Loucy (cell line): Measurements from ENCODE around the gene TMCC3.

ENCODE experiments used
- H2AFZ ChIP-seq: fragments of 200-600 bp; sonication (generic); 2 replicates; pipeline ENCODE4 v1.6.0; 2016; ENCODE audit warnings: antibody characterized with exemption, mild to moderate bottlenecking, low read length, moderate library complexity
- H3F3A ChIP-seq: fragments of 200-600 bp; 2 replicates; pipeline ENCODE4 v1.6.0; 2016; ENCODE audit warnings: antibody characterized with exemption, low read depth, mild to moderate bottlenecking
- H3K27me3 ChIP-seq: fragments of 200-600 bp; sonication (generic); 2 replicates; pipeline ENCODE4 v1.6.1; 2014; ENCODE audit warnings: low read length, mild to moderate bottlenecking; ENCODE audit not compliant: insufficient read depth, poor library complexity, severe bottlenecking
- H3K36me3 ChIP-seq: fragments of 200-600 bp; sonication (generic); 2 replicates; pipeline ENCODE4 v1.6.1; 2016; ENCODE audit warnings: low read length; ENCODE audit not compliant: insufficient read depth
- H3K4me1 ChIP-seq: fragments of 200-600 bp; sonication (generic); 2 replicates; pipeline ENCODE4 v1.5.1; 2014; ENCODE audit warnings: low read length, mild to moderate bottlenecking; ENCODE audit not compliant: insufficient read depth, poor library complexity, severe bottlenecking
- H3K4me2 ChIP-seq: fragments of 200-600 bp; sonication (generic); 2 replicates; pipeline ENCODE4 v1.6.0; 2014; ENCODE audit warnings: antibody characterized with exemption, low read length, low read depth, mild to moderate bottlenecking; ENCODE audit not compliant: poor library complexity, severe bottlenecking
- H3K4me3 ChIP-seq: fragments of 200-600 bp; sonication (generic); 2 replicates; pipeline ENCODE4 v1.5.1; 2014; ENCODE audit warnings: low read length, mild to moderate bottlenecking, mixed read lengths; ENCODE audit not compliant: poor library complexity, severe bottlenecking
- H3K79me2 ChIP-seq: fragments of 200-600 bp; sonication (generic); 2 replicates; pipeline ENCODE4 v1.6.1; 2014; ENCODE audit warnings: low read length; ENCODE audit not compliant: insufficient read depth
- H3K9ac ChIP-seq: fragments of 200-600 bp; sonication (generic); 2 replicates; pipeline ENCODE4 v1.6.0; 2014; ENCODE audit warnings: mild to moderate bottlenecking, low read depth, low read length, moderate library complexity; ENCODE audit not compliant: poor library complexity, severe bottlenecking
- H3K9me2 ChIP-seq: fragments of 200-600 bp; sonication (generic); replicated peaks from 2 replicates; pipeline ENCODE4 v1.6.1; 2016; ENCODE audit warnings: low read depth, low read length, mixed read lengths
- H3K9me3 ChIP-seq: fragments of 200-600 bp; sonication (generic); 2 replicates; pipeline ENCODE4 v1.6.1; 2014; ENCODE audit warnings: mild to moderate bottlenecking, antibody characterized with exemption, low read length, low read depth; ENCODE audit not compliant: insufficient read depth
- H4K20me1 ChIP-seq: fragments of 200-600 bp; sonication (generic); 2 replicates; pipeline ENCODE4 v1.6.0; 2014; ENCODE audit warnings: antibody characterized with exemption, low read length, mild to moderate bottlenecking; ENCODE audit not compliant: insufficient read depth, poor library complexity, severe bottlenecking
- CTCF ChIP-seq: fragments of 200-600 bp; sonication (generic); conservative IDR thresholded peaks from 2 replicates; pipeline ENCODE4 v1.5.1; 2014; ENCODE audit warnings: mild to moderate bottlenecking, antibody characterized with exemption, low read length
- EZH2phosphoT487 ChIP-seq: fragments of 200-600 bp; IDR thresholded peaks from 2 replicates; pipeline ENCODE4 v1.6.1; 2018; ENCODE audit warnings: antibody characterized with exemption, mild to moderate bottlenecking, moderate library complexity, borderline replicate concordance

Gene TMCC3

DNA sequence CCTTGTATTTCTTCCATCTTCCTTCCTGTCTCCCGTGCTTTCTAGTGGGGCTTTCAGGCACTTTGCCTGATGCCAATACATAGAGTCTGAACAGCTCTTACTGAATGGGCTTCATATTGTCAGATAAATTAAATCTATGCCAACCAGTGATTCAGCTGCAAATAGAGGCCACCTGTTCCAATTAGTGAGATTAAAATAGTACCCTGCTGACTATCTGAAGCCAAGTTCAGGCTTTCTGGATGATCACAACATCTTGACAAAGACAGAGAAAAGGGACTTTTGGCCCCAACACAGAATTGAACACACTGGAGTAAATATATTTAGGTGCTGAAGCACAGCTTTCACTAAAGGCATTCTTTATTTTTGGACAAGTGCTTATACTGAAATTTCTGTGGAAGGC, 11.8 kb downstream of the TMCC3 start:
- TF ChIP-seq EZH2phosphoT487 (no peak), CTCF (no peak)
- no peaks in the 10 kb centered on the region for H4K20me1 ChIP-seq
- H3K4me3 ChIP-seq, result no peak overlapping the region
- H3K27me3 ChIP-seq, result no peaks in the 10 kb centered on the region
- no peaks in the 10 kb centered on the region for H3K9me3 ChIP-seq
- H3F3A ChIP-seq, result no peaks in the 10 kb centered on the region
- H3K4me2 ChIP-seq, result no peak overlapping the region
- no peak overlapping the region for H3K9ac ChIP-seq
- no peaks in the 10 kb centered on the region for H3K4me1 ChIP-seq
- no peak overlapping the region for H2AFZ ChIP-seq
- no peaks in the 10 kb centered on the region for H3K79me2 ChIP-seq
- no peaks in the 10 kb centered on the region for H3K36me3 ChIP-seq
- H3K9me2 ChIP-seq, result no peaks in the 10 kb centered on the region

DNA sequence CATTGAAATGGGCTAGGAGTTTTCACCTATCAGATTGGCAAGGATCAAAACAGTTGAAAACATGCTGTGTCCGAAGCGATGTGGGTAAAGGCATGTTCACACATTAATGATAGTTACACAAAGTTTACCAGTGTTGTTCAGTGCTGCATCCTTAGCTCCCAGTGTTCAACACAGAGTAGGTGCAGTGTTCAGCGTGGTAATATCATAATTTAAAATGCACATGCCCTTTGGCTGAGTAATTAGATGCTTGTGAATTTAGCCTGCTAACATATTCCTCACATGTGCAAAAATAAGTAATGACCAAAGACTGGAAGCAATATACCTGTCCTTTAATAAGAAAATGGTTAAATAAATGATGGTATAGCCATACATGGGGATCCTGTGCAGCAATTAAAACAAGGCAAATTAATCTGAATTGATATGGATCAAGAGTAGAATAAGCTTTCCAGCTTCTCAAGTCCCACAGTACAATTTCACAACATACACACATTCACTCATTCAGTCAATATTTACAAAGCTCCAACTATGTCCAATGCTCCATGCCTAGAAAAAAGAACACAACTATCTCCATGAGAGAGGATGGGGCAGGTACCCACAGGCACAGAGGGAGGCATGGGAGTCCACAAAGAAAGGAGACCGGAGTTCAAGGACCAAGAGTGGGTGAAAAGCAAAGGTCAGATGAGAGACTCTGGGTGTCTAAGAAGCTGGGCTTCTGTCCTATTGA, 12.8 kb downstream of the TMCC3 start:
- H3K36me3 ChIP-seq, result no peaks in the 10 kb centered on the region
- H3F3A ChIP-seq, result no peaks in the 10 kb centered on the region
- H3K9me3 ChIP-seq, result no peaks in the 10 kb centered on the region
- no peak for TF ChIP-seq CTCF
- no peak for TF ChIP-seq EZH2phosphoT487
- H4K20me1 ChIP-seq, result no peaks in the 10 kb centered on the region
- H3K27me3 ChIP-seq, result no peaks in the 10 kb centered on the region
- no peaks in the 10 kb centered on the region for H3K79me2 ChIP-seq
- H3K9me2 ChIP-seq, result no peaks in the 10 kb centered on the region
- H3K4me3 ChIP-seq, result no peak overlapping the region
- no peak overlapping the region for H3K9ac ChIP-seq
- H2AFZ ChIP-seq, result no peak overlapping the region
- no peak overlapping the region for H3K4me2 ChIP-seq
- no peaks in the 10 kb centered on the region for H3K4me1 ChIP-seq

GRCh38 chr12:94636462-94637085, 13.8 kb downstream of the TMCC3 start:
- Histone ChIP-seq H3K4me1 (no peaks in the 10 kb centered on the region), H3K4me2 (no peak overlapping the region), H3K4me3 (no peak overlapping the region), H3K9me3 (no peaks in the 10 kb centered on the region), H3K79me2 (no peaks in the 10 kb centered on the region), H3K27me3 (no peaks in the 10 kb centered on the region), H2AFZ (no peak overlapping the region), H3K36me3 (no peaks in the 10 kb centered on the region), H4K20me1 (no peaks in the 10 kb centered on the region), H3F3A (no peaks in the 10 kb centered on the region), H3K9me2 (no peaks in the 10 kb centered on the region), H3K9ac (no peak overlapping the region)
- TF ChIP-seq CTCF (no peak), EZH2phosphoT487 (no peak)
